Neural cell (in vitro differentiated cells): ENCODE measurements around the gene ABCA13. TPM values are rescaled to one million over a fixed set of nuclear protein-coding genes. Genes with fewer than 3 reads are reported as not detected.

ENCODE experiments used
- H2AFZ ChIP-seq: fragments of 200-600, 300-800 bp; sonication (generic), shearing (Covaris generic); 2 replicates; pipeline ENCODE4 v1.6.0; 2014; ENCODE audit warnings: low read depth, mild to moderate bottlenecking, antibody characterized with exemption, low read length, moderate library complexity
- H3F3A ChIP-seq: fragments of 200-600 bp; shearing (Covaris generic); 2 replicates; pipeline ENCODE4 v1.6.1; 2016; ENCODE audit warnings: mild to moderate bottlenecking, moderate library complexity, mixed read lengths, antibody characterized with exemption, low read length; ENCODE audit not compliant: insufficient read depth, poor library complexity, severe bottlenecking
- H3K27ac ChIP-seq: fragments of 200-600, 300-800 bp; sonication (generic), shearing (Covaris generic); 2 replicates; pipeline ENCODE4 v1.5.1; 2014; ENCODE audit warnings: mild to moderate bottlenecking, low read length, moderate library complexity
- H3K27me3 ChIP-seq: fragments of 300-800, 200-600 bp; sonication (generic), shearing (Covaris generic); 2 replicates; pipeline ENCODE4 v1.6.0; 2014; ENCODE audit warnings: mild to moderate bottlenecking, low read depth, low read length, moderate library complexity; ENCODE audit not compliant: insufficient read depth
- H3K36me3 ChIP-seq: fragments of 300-800, 200-600 bp; sonication (generic), shearing (Covaris generic); 2 replicates; pipeline ENCODE4 v1.5.1; 2014; ENCODE audit warnings: mild to moderate bottlenecking, antibody characterized with exemption, low read length, moderate library complexity; ENCODE audit not compliant: insufficient read depth
- H3K4me2 ChIP-seq: fragments of 300-800, 200-600 bp; sonication (generic), shearing (Covaris generic); 2 replicates; pipeline ENCODE4 v1.6.0; 2014; ENCODE audit warnings: mild to moderate bottlenecking, low read length
- H3K4me3 ChIP-seq: fragments of 300-800, 200-600 bp; sonication (generic), shearing (Covaris generic); 2 replicates; pipeline ENCODE4 v1.5.1; 2014; ENCODE audit warnings: mild to moderate bottlenecking, low read length, moderate library complexity
- H3K79me2 ChIP-seq: fragments of 200-600 bp; shearing (Covaris generic); replicated peaks from 2 replicates; pipeline ENCODE4 v1.6.0; 2014; ENCODE audit warnings: mild to moderate bottlenecking, low read length, moderate library complexity; ENCODE audit not compliant: insufficient read depth
- H3K9ac ChIP-seq: fragments of 300-800, 200-600 bp; sonication (generic), shearing (Covaris generic); 2 replicates; pipeline ENCODE4 v1.6.1; 2016; ENCODE audit warnings: mild to moderate bottlenecking, low read length, mixed read lengths
- H3K9me2 ChIP-seq: fragments of 200-600 bp; shearing (Covaris generic); 2 replicates; pipeline ENCODE4 v1.6.1; 2016; ENCODE audit warnings: mild to moderate bottlenecking, low read length, mixed read lengths; ENCODE audit not compliant: insufficient read depth
- H3K9me3 ChIP-seq: fragments of 200-600, 300-800 bp; sonication (generic), shearing (Covaris generic); 2 replicates; pipeline ENCODE4 v1.6.1; 2016; ENCODE audit warnings: mild to moderate bottlenecking, mixed run types, low read length, moderate library complexity, mixed read lengths
- H4K20me1 ChIP-seq: fragments of 200-600 bp; shearing (Covaris generic); 2 replicates; pipeline ENCODE4 v1.6.1; 2016; ENCODE audit warnings: mild to moderate bottlenecking, mixed run types; ENCODE audit not compliant: insufficient read depth
- CTCF ChIP-seq: fragments of 450-650 bp; IDR thresholded peaks from 2 replicates; pipeline ENCODE4 v1.5.1; 2014; ENCODE audit warnings: antibody characterized with exemption, mild to moderate bottlenecking, moderate library complexity; ENCODE audit not compliant: poor library complexity, severe bottlenecking
- EP300 ChIP-seq: fragments of 450-650 bp; conservative IDR thresholded peaks from 2 replicates; pipeline ENCODE4 v1.6.1; 2014; ENCODE audit warnings: antibody characterized with exemption, mild to moderate bottlenecking, moderate library complexity; ENCODE audit not compliant: poor library complexity, severe bottlenecking
- EZH2 ChIP-seq: fragments of 200-600, 300-800 bp; shearing (Covaris generic), sonication (generic); IDR thresholded peaks from 2 replicates; pipeline ENCODE4 v1.6.1; 2014; ENCODE audit warnings: antibody characterized with exemption, low read length, borderline replicate concordance, mild to moderate bottlenecking; ENCODE audit not compliant: insufficient read depth, poor library complexity, severe bottlenecking
- MXI1 ChIP-seq: fragments of 450-650 bp; conservative IDR thresholded peaks from 2 replicates; pipeline ENCODE4 v1.6.1; 2014; ENCODE audit warnings: antibody characterized with exemption, mild to moderate bottlenecking; ENCODE audit not compliant: poor library complexity, severe bottlenecking
- POLR2AphosphoS5 ChIP-seq: IDR thresholded peaks from 2 replicates; pipeline ENCODE4 v1.6.1; 2012
- RAD21 ChIP-seq: fragments of 450-650 bp; conservative IDR thresholded peaks from 2 replicates; pipeline ENCODE4 v1.6.1; 2014; ENCODE audit warnings: antibody characterized with exemption, mild to moderate bottlenecking, moderate library complexity
- SMC3 ChIP-seq: fragments of 450-650 bp; conservative IDR thresholded peaks from 2 replicates; pipeline ENCODE4 v1.6.1; 2014; ENCODE audit warnings: antibody characterized with exemption, mild to moderate bottlenecking, moderate library complexity; ENCODE audit not compliant: poor library complexity
- TAF1 ChIP-seq: IDR thresholded peaks from 2 replicates; pipeline ENCODE4 v1.6.1; 2012; ENCODE audit warnings: low read depth
- polyA plus RNA-seq: library from polyadenylated mRNA; depleted of rRNA; stranded (reverse); fragments of >200 nt; gene quantifications from 2 replicates; pipeline ENCODE4 v1.2.3, GENCODE V29; 2014
- TF ChIP-seq, protein P1 (sequence below): IDR thresholded peaks from 2 replicates; pipeline ENCODE4 v1.6.1; 2012; ENCODE audit warnings: borderline replicate concordance

ABCA13 gene
- polyA plus RNA-seq, 1 donor from 2014 or later: 0.20 TPM

DNA sequence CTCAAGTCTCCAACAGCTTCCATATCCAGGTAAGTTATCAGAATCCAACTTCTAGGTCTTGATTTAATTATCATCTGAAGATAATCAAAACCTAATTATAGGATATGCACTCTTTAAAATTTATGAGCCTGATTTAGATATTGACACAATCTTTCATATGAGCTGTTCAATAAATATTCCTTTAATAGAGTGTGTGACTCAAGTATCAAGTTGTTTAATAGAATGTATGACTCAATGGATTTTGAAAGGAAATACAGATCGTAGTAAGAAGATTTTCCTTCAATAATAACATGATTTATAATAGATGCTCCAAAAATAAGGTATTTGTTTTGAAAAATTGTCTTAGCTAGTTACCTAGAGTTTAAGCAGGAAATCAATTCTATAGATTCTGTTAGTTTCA, 97.8 kb downstream of the ABCA13 start:
- Histone ChIP-seq H3K4me2 (no peak overlapping the region), H2AFZ (no peak overlapping the region), H3K9me2 (no peaks in the 10 kb centered on the region), H4K20me1 (no peaks in the 10 kb centered on the region), H3K4me3 (no peak overlapping the region), H3K27me3 (no peaks in the 10 kb centered on the region), H3F3A (no peaks in the 10 kb centered on the region), H3K27ac (no peak overlapping the region), H3K9ac (no peak overlapping the region), H3K36me3 (no peaks in the 10 kb centered on the region), H3K79me2 (no peaks in the 10 kb centered on the region), H3K9me3 (no peaks in the 10 kb centered on the region)
- TF ChIP-seq MXI1 (no peak), POLR2AphosphoS5 (no peak), TAF1 (no peak), SMC3 (no peak), EZH2 (no peak), RAD21 (no peak), EP300 (no peak), CTCF (no peak)
- TF ChIP-seq, protein P1, sequence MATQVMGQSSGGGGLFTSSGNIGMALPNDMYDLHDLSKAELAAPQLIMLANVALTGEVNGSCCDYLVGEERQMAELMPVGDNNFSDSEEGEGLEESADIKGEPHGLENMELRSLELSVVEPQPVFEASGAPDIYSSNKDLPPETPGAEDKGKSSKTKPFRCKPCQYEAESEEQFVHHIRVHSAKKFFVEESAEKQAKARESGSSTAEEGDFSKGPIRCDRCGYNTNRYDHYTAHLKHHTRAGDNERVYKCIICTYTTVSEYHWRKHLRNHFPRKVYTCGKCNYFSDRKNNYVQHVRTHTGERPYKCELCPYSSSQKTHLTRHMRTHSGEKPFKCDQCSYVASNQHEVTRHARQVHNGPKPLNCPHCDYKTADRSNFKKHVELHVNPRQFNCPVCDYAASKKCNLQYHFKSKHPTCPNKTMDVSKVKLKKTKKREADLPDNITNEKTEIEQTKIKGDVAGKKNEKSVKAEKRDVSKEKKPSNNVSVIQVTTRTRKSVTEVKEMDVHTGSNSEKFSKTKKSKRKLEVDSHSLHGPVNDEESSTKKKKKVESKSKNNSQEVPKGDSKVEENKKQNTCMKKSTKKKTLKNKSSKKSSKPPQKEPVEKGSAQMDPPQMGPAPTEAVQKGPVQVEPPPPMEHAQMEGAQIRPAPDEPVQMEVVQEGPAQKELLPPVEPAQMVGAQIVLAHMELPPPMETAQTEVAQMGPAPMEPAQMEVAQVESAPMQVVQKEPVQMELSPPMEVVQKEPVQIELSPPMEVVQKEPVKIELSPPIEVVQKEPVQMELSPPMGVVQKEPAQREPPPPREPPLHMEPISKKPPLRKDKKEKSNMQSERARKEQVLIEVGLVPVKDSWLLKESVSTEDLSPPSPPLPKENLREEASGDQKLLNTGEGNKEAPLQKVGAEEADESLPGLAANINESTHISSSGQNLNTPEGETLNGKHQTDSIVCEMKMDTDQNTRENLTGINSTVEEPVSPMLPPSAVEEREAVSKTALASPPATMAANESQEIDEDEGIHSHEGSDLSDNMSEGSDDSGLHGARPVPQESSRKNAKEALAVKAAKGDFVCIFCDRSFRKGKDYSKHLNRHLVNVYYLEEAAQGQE: no peak

- Histone ChIP-seq H3K4me3 (no peak overlapping the region), H3K27ac (no peak overlapping the region), H2AFZ (no peak overlapping the region), H3K9me2 (no peaks in the 10 kb centered on the region), H4K20me1 (no peaks in the 10 kb centered on the region), H3K36me3 (no peaks in the 10 kb centered on the region), H3K9ac (no peak overlapping the region), H3K9me3 (no peaks in the 10 kb centered on the region), H3K4me2 (no peak overlapping the region), H3K79me2 (no peaks in the 10 kb centered on the region), H3F3A (no peaks in the 10 kb centered on the region), H3K27me3 (no peaks in the 10 kb centered on the region)
- TF ChIP-seq TAF1 (no peak), CTCF (no peak), EP300 (no peak), EZH2 (no peak), RAD21 (no peak), POLR2AphosphoS5 (no peak), SMC3 (no peak), MXI1 (no peak)
- TF ChIP-seq, protein P1: no peak
These were observed 103.4 kb downstream of the ABCA13 start for GRCh38 chr7:48274662-48275061.
